ENCODE results near the gene ABCG4. TPM values are rescaled to one million over a fixed set of nuclear protein-coding genes. Genes with fewer than 3 reads are reported as not detected.
A peak's percentile ranks its signal among the peaks of the same experiment; 100 is the strongest.
"Not testable (repeated sequence)": the region's sequence is repeated elsewhere in the genome, so short reads cannot be mapped to it uniquely, and the experiment has no call there.

ABCG4 gene
- total RNA-seq: 1.1 TPM
- long read RNA-seq, partial matches to known transcripts: 1 of 1 reads
- long read RNA-seq, other reads (novel, unspliced or antisense): 0 of 1 reads

DNA sequence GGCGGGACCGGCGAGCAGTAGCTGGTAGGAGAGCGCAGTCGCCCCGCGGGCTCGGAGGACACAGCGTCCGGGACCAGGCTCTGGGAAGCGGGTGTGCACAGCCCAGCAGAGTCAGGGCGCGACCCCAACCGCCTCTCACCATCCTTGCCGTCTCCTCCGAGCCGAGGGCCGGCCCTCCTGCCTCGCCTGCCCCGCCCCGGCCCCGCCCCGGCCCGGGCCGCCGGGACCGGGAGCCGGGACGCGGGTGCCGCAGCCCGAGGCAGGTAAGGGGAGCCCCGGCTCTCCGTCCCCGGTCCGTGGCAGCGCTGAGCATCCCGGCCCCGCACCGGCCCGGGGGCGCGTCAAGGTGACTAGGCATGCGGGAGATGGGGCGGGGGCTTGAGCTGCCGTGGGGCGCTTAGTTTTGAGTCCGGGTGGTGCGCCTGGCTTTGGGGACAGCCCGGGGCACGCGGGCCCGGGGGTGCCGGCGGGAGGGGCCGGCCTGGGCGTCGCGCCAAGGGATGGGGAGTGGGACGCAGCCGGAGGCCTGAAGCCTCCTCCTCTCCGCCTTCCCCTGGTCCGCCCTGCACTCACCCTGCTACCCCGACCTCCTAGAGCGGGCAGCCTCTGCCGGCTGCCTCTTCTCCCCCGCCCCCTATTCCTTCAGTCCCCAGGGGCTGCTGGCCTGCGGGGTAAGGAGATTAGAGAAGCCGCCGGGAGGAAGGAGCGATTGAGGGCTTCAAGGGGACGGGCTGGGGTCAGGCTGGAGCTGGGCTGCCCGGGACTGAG is at the start of gene ABCG4:
TSS of gene ABCG4 (plus strand) at position 35 of the 768 bp plus-strand sequence. CDS start 914 bp downstream, outside the sequence.
- intact Hi-C loops (cut with micrococcal nuclease): no loop called here
- peak; percentile 75 for ATAC-seq
- DNase-seq: peak; percentile 51

- no peak for DNase-seq
- intact Hi-C loops (cut with micrococcal nuclease): no loop called here
- no peak for ATAC-seq
Measured at GRCh38 chr11:119099711-119100110, 49.1 kb upstream of the ABCG4 start.

DNA sequence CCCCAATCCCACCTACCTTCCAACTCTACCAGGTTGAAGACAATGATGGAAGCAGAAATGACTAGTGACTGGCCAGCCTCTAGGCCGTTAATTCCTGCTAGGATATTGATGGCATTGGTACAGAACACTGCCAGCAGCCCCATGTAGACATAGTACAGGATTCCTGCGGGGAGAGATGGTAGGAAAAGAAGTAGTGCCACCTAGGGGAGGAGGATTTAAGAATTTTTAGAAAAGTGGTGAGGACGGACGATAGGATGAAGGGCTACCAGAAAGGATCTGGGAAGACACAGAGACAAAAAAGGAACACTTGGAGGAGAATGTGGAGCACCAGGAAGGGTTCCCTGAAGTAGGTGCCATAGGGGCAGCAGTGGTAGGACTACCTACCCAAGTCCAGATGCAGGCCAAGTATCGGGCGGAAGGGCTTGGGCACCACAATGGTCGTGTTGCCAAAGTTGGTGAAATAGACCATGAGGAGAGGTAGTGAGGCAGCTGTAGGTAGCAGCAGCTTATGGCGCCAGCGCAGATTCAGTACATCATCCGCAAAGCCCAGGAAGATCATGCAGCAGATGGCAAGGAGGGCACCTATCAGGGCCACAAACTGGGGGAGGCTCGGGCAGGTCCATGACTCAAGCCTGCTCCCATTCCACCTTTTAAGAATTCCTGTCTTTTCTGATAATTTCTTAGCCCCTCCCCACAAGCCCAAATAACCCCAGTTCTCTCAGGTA is 48.4 kb upstream of the ABCG4 start:
- ATAC-seq: no peak
- intact Hi-C loops (cut with micrococcal nuclease): no loop called here
- DNase-seq: no peak

DNA sequence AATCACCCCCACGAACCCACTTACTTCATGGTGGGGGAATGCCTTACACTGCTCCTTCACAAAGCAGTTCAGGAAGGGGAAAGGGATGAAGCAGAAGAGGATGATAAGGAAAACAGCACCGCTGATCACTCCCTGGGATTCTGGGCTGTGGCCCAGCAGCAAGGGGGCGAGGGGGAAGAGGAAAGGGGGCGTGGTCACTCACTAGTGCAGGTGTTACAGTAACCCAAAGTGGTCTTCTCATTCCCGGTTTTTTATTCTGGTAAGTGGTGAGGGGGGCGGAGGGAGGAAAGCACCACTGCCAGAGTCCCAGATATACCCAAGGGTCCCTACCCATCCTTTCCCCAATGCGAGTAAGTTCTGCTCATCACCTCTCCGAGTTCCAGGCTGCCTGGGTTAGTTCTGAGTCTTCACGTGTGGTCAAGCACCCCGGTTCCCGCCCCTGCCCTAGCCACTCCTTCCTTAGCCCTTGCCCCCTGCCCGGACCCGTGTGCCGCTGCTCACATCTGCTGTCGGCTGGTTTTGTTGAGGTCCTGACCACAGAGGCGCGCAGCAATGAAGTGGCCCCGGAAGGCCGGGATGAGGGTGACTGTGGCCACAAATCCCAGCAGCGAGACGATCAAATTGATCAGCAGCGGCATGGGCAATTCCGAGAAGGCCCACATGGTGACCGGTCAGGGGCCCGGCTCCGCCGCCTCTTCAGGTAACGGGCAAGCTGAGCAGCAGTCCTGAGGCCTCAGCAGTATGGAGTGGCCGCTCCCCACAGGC is 47.7 kb upstream of the ABCG4 start:
- ATAC-seq: peak; percentile 2
- intact Hi-C loops (cut with micrococcal nuclease): no loop called here
- DNase-seq: no peak

- peak; percentile 88 for DNase-seq
- intact Hi-C loops (cut with micrococcal nuclease): no loop called here
- ATAC-seq: peak; percentile 94
Measured at GRCh38 chr11:119101759-119102423, 47.0 kb upstream of the ABCG4 start, which contains the start of gene DPAGT1. TSS of gene DPAGT1 (minus strand) at chr11:119101853. CDS start at chr11:119101655, 198 bp downstream.

DNA sequence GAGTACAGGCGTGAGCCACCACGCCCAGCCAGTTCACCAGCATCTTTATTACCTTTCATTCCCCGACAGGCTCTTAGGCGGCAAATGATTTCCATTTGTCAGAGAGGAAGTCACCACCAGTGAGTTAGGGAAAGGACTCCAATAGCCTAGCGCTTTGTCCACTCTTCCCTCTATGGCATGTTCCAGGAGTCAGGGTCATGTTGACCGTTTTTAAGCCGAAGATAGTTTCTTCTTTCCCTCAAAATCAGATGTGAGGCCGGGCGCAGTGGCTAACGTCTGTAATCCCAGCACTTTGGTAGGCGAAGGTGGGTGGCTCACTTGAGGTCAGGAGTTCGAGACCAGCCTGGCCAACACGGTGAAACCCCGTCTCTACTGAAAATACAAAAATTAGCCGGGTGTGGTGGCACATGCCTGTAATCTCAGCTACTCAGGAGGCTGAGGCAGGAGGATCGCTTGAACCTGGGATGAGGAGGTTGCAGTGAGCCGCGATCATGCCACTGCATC is 45.6 kb upstream of the ABCG4 start:
- ATAC-seq; DNase-seq; intact Hi-C loops (cut with micrococcal nuclease): not testable (repeated sequence)

DNA sequence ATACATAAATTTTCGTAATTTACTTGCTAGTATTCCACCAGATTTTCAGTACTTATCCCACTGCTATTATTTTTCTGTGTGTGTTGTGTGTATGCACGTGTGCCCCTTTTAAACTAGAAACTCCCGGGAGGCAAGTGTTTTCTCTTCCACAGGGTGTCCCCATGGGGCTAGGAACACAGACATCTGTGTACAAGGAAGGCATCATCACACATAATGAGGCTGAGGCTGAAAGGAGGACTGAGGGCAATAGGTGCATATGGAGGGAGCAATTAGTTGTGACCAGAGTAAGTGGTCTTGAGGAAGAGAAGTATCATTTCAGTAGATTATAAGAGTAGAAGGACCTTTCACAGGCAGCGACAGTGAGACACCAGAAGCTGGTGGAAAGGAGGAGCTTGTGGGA is 45.1 kb upstream of the ABCG4 start:
- ATAC-seq (no peak), DNase-seq (no peak)
- intact Hi-C loops (cut with micrococcal nuclease): no loop called here

DNA sequence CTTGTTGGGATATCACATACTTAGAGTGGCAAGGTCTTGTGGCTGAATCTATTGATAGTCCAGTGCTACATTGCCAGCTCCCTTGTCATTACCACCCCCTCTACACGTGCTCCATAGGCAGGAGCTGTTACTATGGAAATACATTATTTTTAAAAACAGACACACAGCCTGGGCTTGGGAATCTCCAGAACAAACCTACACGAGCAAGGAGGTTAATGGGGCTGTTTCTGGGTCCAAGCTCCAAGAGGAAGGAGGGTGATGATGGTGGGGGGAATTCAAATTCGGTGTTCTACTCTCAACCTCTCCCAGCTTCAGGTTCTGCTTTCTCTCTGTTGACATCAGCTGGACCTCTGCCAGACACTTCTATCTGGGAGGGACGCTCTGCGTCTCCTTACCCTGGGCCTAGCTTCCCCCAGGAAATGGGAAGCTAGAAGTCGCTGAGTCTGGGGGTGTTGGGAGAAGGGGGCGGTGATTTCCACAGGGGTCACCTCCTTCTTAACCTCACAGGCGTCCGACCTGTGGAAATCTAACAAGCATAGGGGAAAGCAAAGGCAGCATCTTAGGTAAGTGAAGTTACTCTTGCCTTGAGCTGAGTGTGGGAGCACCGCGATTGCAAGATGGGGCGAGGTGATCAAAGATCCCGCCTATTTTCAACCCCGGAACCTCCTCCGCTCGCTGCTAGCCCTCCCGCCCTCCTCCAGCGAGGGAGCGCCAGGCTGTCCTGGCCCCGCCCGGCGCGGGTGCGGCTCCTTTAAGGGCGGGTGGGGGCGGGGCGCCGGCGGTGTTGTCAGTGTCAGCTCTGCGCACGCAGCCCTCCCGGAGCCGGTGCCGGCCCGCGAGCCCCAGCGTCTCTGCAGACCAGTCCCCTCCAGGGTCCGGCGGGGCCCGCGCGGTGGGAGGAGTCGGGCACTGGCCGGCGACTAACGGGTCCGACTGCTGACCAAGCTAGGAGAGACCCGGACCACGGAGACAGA is 42.0 kb upstream of the ABCG4 start, which contains the start of gene C2CD2L:
TSS of gene C2CD2L (plus strand) at position 781 of the 974 bp plus-strand sequence. CDS start 398 bp downstream, outside the sequence.
- intact Hi-C loops (cut with micrococcal nuclease): no loop called here
- DNase-seq: peak; percentile 96
- ATAC-seq: peak; percentile 94

GRCh38 chr11:119107538-119108145 is 41.2 kb upstream of the ABCG4 start:
- no peak for DNase-seq
- intact Hi-C loops (cut with micrococcal nuclease): no loop called here
- ATAC-seq: peak; percentile 41

DNA sequence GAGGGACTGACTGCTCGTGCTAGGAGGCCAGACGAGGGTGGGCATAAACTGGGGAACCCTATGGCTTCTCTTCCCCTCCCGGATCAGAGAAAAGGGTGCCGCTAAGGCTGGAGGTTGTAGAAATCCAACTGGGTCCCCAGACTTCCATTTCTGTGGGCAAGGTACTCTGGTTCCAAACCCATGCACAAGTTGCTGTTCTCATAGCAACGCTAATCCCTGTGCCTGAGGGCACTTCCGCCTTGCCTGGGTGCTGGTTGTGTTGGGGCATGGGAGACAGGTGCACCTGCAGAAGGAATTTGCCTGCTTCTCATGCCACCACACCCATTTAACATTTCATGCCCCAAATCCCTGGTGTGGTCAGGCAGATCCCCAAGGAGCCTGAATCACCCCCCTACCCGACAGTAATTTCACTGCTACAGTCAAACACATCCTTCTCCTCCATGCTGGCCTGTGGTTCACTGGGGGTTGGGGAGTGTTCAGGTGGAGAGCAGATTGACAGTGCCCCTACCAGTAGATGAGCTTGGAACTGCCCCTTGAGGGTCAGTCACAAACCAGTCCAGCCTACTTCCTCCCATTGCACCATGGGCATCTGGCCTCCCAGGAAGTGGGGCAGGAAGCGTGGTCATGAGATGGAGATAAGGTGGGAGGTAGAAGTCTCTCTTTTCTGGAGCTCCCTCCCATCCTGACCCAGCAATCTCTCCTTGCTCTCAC is 40.6 kb upstream of the ABCG4 start:
- ATAC-seq: no peak
- DNase-seq: no peak
- intact Hi-C loops (cut with micrococcal nuclease): no loop called here

DNA sequence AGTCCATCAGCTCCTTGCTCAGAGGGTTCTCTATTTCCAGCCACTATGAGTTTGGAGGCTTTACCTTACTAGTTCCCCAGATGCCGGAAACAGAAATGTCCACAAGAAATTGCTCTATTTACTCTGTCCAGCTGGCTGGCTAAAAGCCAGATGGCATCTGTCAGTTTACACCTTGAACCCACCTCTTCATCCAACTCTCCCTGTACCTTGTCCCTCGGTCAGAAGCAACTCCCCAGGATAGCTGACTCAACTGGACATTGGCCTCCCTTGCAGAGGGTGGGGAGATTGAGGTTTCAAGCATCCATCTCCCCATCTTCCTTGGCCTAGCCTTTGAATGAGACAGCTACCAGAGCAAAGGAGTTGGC is 40.0 kb upstream of the ABCG4 start:
- intact Hi-C loops (cut with micrococcal nuclease): no loop called here
- DNase-seq (no peak), ATAC-seq (no peak)

GRCh38 chr11:119109843-119110242 is 39.0 kb upstream of the ABCG4 start:
- intact Hi-C loops (cut with micrococcal nuclease): no loop called here
- no peak for DNase-seq
- ATAC-seq: no peak

- no peak for ATAC-seq
- intact Hi-C loops (cut with micrococcal nuclease): no loop called here
Measured at GRCh38 chr11:119110439-119110838, 38.4 kb upstream of the ABCG4 start.

DNA sequence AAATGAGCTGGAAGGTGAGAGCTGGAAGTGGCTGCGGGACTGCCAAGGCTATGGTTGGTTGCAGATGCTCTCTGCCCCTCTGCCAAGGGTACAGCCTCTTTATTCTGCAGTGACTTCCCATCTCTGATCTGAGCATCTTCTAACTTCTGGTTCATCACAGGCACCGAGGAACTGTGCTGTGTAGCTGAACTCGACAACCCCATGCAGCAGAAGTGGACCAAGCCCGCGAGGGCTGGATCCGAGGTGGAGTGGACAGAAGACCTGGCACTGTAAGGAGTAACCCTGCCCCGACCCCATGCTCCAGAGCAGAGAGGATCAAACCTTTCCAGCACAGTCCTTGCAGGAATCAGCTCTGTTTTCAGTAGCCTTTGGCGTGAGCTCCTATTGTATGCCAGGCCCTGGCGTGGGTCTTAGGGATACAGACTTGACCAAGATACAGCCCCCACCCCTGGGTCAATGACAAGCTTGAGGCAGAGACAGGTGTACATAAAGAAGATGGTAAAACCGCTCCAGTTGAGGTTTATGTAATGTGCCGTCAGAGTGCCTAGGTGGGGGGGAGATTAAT is 37.4 kb upstream of the ABCG4 start:
- DNase-seq (no peak), ATAC-seq (no peak)
- intact Hi-C loops (cut with micrococcal nuclease): no loop called here

More at GRCh38 chr11:119110439-119110838, 38.4 kb upstream of the ABCG4 start:
- no peak for DNase-seq

- ATAC-seq (no peak), DNase-seq (no peak)
- intact Hi-C loops (cut with micrococcal nuclease): no loop called here
Measured at GRCh38 chr11:119112314-119113020, 36.4 kb upstream of the ABCG4 start.

DNA sequence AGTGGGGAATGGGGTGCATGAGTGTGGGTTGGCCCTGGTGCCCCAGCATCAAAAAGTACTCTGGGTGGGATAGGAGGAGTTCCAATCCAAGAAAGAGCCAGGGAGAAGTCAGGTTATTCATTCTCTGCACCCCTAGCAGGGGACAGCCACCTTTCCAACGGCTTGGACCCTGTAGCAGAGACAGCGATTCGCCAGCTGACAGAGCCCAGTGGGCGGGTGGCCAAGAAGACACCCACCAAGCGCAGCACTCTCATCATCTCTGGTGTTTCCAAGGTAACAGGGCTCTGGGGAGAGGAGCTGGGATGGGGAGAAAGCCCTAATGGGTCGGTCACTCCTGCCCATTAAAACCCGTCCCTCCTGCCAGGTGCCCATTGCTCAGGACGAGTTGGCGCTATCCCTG is 35.1 kb upstream of the ABCG4 start:
- ATAC-seq: no peak
- intact Hi-C loops (cut with micrococcal nuclease): no loop called here
- no peak for DNase-seq

All from left ventricle myocardium superior (tissue), 1 donor.